Stimulated activated naive CD8-positive, alpha-beta T cell treated with anti-CD3 and anti-CD28 coated beads, Interleukin-15, amount 100 ng/mL, for 72 hours (primary cell): Measurements from ENCODE around the gene LGR4.

ENCODE experiments used
- ATAC-seq: fragments of 150-1000 bp; cut with Tn5 transposase; 2 replicates; pipeline ENCODE4 v1.10.0; 2021; ENCODE audit warnings: mild to moderate bottlenecking, moderate library complexity
- DNase-seq, 2 donors: peaks; one replicate each; pipeline ENCODE4 v3.0.0; 2021 to 2022
- H3K27ac Mint-ChIP-seq, 2 donors: one replicate each; pipeline ENCODE4 v1.8.0; 2022; ENCODE audit warnings: mild to moderate bottlenecking in 2 of 2, mixed read lengths in 2 of 2, moderate library complexity in 2 of 2
- H3K27me3 Mint-ChIP-seq: one replicate; pipeline ENCODE4 v1.8.0; 2022; ENCODE audit warnings: mixed read lengths
- H3K4me1 Mint-ChIP-seq: one replicate; pipeline ENCODE4 v1.8.0; 2022; ENCODE audit warnings: mild to moderate bottlenecking, mixed read lengths
- H3K4me3 Mint-ChIP-seq, 2 donors: one replicate each; pipeline ENCODE4 v1.8.0; 2022; ENCODE audit warnings: mild to moderate bottlenecking in 2 of 2, mixed read lengths in 2 of 2, moderate library complexity in 1 of 2
- H3K9me3 Mint-ChIP-seq, 2 donors: one replicate each; pipeline ENCODE4 v1.8.0; 2022; ENCODE audit warnings: mixed read lengths in 2 of 2

Gene LGR4

GRCh38 chr11:27373856-27374602 lies 98.6 kb downstream of the LGR4 start:
- H3K4me1 Mint-ChIP-seq: no peaks in the 10 kb centered on the region
- ATAC-seq (no peak), DNase-seq (no peak)
- no peak overlapping the region for H3K4me3 Mint-ChIP-seq
- H3K9me3 Mint-ChIP-seq: no peaks in the 10 kb centered on the region
- no peak overlapping the region for H3K27ac Mint-ChIP-seq
- no peaks in the 10 kb centered on the region for H3K27me3 Mint-ChIP-seq

- Mint-ChIP-seq H3K27ac (no peak overlapping the region), H3K4me3 (no peak overlapping the region), H3K9me3 (no peaks in the 10 kb centered on the region), H3K4me1 (no peaks in the 10 kb centered on the region), H3K27me3 (no peaks in the 10 kb centered on the region)
- no peak for DNase-seq
- no peak for ATAC-seq
Measured at GRCh38 chr11:27373392-27373791, 99.2 kb downstream of the LGR4 start.

- no peak for ATAC-seq
- Mint-ChIP-seq H3K27me3 (no peaks in the 10 kb centered on the region), H3K4me1 (no peaks in the 10 kb centered on the region), H3K9me3 (no peaks in the 10 kb centered on the region), H3K4me3 (no peak overlapping the region), H3K27ac (no peak overlapping the region)
- no peak for DNase-seq
Measured at GRCh38 chr11:27372164-27372563, 100.4 kb downstream of the LGR4 start.

- Mint-ChIP-seq H3K27ac (no peak overlapping the region), H3K27me3 (no peaks in the 10 kb centered on the region), H3K9me3 (no peaks in the 10 kb centered on the region), H3K4me3 (no peak overlapping the region), H3K4me1 (no peaks in the 10 kb centered on the region)
- ATAC-seq (no peak), DNase-seq (no peak)
Measured at GRCh38 chr11:27371489-27371888, 101.1 kb downstream of the LGR4 start.

- no peaks in the 10 kb centered on the region for H3K4me1 Mint-ChIP-seq
- H3K4me3 Mint-ChIP-seq: no peak overlapping the region
- ATAC-seq: no peak
- no peaks in the 10 kb centered on the region for H3K27me3 Mint-ChIP-seq
- H3K27ac Mint-ChIP-seq: peak overlapping the region in 1 of 2 donors; percentile 34
- DNase-seq: no peak
- no peaks in the 10 kb centered on the region for H3K9me3 Mint-ChIP-seq
Measured at GRCh38 chr11:27370374-27370773, 102.2 kb downstream of the LGR4 start.

GRCh38 chr11:27367881-27368280 lies 104.7 kb downstream of the LGR4 start:
- ATAC-seq (no peak), DNase-seq (no peak)
- Mint-ChIP-seq H3K4me3 (no peak overlapping the region), H3K27me3 (no peaks in the 10 kb centered on the region), H3K9me3 (no peaks in the 10 kb centered on the region), H3K27ac (no peak overlapping the region), H3K4me1 (peaks cover 9% of the 10 kb centered on the region)

- ATAC-seq (peak; percentile 1), DNase-seq (no peak)
- H3K27me3 Mint-ChIP-seq: no peaks in the 10 kb centered on the region
- peak overlapping the region; percentile 84 to 97 for H3K4me3 Mint-ChIP-seq
- peak overlapping the region; percentile 91 to 99 for H3K27ac Mint-ChIP-seq
- H3K9me3 Mint-ChIP-seq: no peaks in the 10 kb centered on the region
- H3K4me1 Mint-ChIP-seq: peaks cover 37% of the 10 kb centered on the region
Measured at GRCh38 chr11:27363576-27364117, 108.9 kb downstream of the LGR4 start.

- DNase-seq (peak; percentile 89 to 90), ATAC-seq (peak; percentile 98)
- H3K4me3 Mint-ChIP-seq: peak within 1 kb of the TSS; percentile 84 to 97
- peak within 1 kb of the TSS; percentile 94 to 99 for H3K27ac Mint-ChIP-seq
- H3K27me3 Mint-ChIP-seq: no peaks in the 10 kb centered on the region
- H3K9me3 Mint-ChIP-seq: no peaks in the 10 kb centered on the region
- H3K4me1 Mint-ChIP-seq: peaks cover 44% of the 10 kb centered on the region
Measured at GRCh38 chr11:27362749-27363575, 109.6 kb downstream of the LGR4 start, which contains the start of gene CCDC34. TSS of gene CCDC34 (minus strand) at chr11:27363215. CDS start at chr11:27363194, 21 bp downstream.

- no peak for DNase-seq
- ATAC-seq: no peak
- Mint-ChIP-seq H3K9me3 (no peaks in the 10 kb centered on the region), H3K27me3 (no peaks in the 10 kb centered on the region), H3K4me1 (peaks cover 45% of the 10 kb centered on the region), H3K27ac (peak overlapping the region in 1 of 2 donors; percentile 61), H3K4me3 (peak overlapping the region; percentile 84 to 97)
Measured at GRCh38 chr11:27361649-27362431, 110.8 kb downstream of the LGR4 start.

GRCh38 chr11:27358296-27358695 lies 114.3 kb downstream of the LGR4 start:
- H3K9me3 Mint-ChIP-seq: no peaks in the 10 kb centered on the region
- H3K27ac Mint-ChIP-seq: no peak overlapping the region
- H3K4me3 Mint-ChIP-seq: no peak overlapping the region
- DNase-seq: no peak
- H3K4me1 Mint-ChIP-seq: peaks cover 38% of the 10 kb centered on the region
- no peak for ATAC-seq
- no peaks in the 10 kb centered on the region for H3K27me3 Mint-ChIP-seq

- ATAC-seq: no peak
- no peaks in the 10 kb centered on the region for H3K9me3 Mint-ChIP-seq
- no peak overlapping the region for H3K4me3 Mint-ChIP-seq
Measured at GRCh38 chr11:27357250-27357649, 115.3 kb downstream of the LGR4 start.

GRCh38 chr11:27356624-27357222 lies 115.9 kb downstream of the LGR4 start:
- peaks cover 25% of the 10 kb centered on the region for H3K4me1 Mint-ChIP-seq
- DNase-seq: no peak
- H3K27me3 Mint-ChIP-seq: no peaks in the 10 kb centered on the region
- H3K9me3 Mint-ChIP-seq: no peaks in the 10 kb centered on the region
- peak; percentile 66 for ATAC-seq
- no peak overlapping the region for H3K4me3 Mint-ChIP-seq
- no peak overlapping the region for H3K27ac Mint-ChIP-seq

More at GRCh38 chr11:27357250-27357649, 115.3 kb downstream of the LGR4 start:
- Mint-ChIP-seq H3K27me3 (no peaks in the 10 kb centered on the region), H3K4me1 (peaks cover 30% of the 10 kb centered on the region), H3K27ac (no peak overlapping the region)
- no peak for DNase-seq

GRCh38 chr11:27355575-27356104 lies 117.0 kb downstream of the LGR4 start:
- ATAC-seq (no peak), DNase-seq (no peak)
- Mint-ChIP-seq H3K27ac (no peak overlapping the region), H3K4me3 (no peak overlapping the region), H3K27me3 (no peaks in the 10 kb centered on the region), H3K4me1 (peaks cover 19% of the 10 kb centered on the region), H3K9me3 (no peaks in the 10 kb centered on the region)

GRCh38 chr11:27354359-27354965 lies 118.1 kb downstream of the LGR4 start:
- H3K4me3 Mint-ChIP-seq: no peak overlapping the region
- H3K4me1 Mint-ChIP-seq: peaks cover 16% of the 10 kb centered on the region
- ATAC-seq: no peak
- no peaks in the 10 kb centered on the region for H3K27me3 Mint-ChIP-seq
- H3K9me3 Mint-ChIP-seq: no peaks in the 10 kb centered on the region
- DNase-seq: no peak
- no peak overlapping the region for H3K27ac Mint-ChIP-seq
